ENCODE measurements around the gene CC2D2B.

GRCh38 chr10:96043033-96043892, 135.5 kb downstream of the CC2D2B start, which contains the start of gene CCNJ:
- TF ChIP-seq CTCF (conservative IDR thresholded peaks at IDR 0.05; ENCODE audit: low read depth in 2 of 2) = no peak
- TF ChIP-seq EZH2phosphoT487 (IDR thresholded peaks at IDR 0.05; ENCODE audit: unreplicated experiment) = no peak
- TF ChIP-seq ZNF331 (CRISPR knock-in tag; IDR thresholded peaks at IDR 0.05; ENCODE audit: low read depth) = no peak
- no peak for TF ChIP-seq EZH2 (IDR thresholded peaks at IDR 0.05; ENCODE audit: low read depth, unreplicated experiment)
- no peak for TF ChIP-seq STAT1 (IDR thresholded peaks at IDR 0.05; ENCODE audit: unreplicated experiment)
- TF ChIP-seq JUNB (IDR thresholded peaks at IDR 0.05; ENCODE audit: unreplicated experiment) = no peak

Data from GM23338 (cell line).